GM21390 (cell line): ENCODE results near the gene ADGRL3.

Source experiments
- ATAC-seq: cut with Tn5 transposase; IDR thresholded peaks from one replicate; pipeline ENCODE4 v1.9.1; 2021; ENCODE audit not compliant: unreplicated experiment

The ADGRL3 gene

GRCh38 chr4:62051332-62051731 is 851.2 kb downstream of the ADGRL3 start:
- no peak for ATAC-seq

- no peak for ATAC-seq
Observed at GRCh38 chr4:62053974-62054373, 853.8 kb downstream of the ADGRL3 start.

GRCh38 chr4:62057031-62057430 is 856.9 kb downstream of the ADGRL3 start:
- no peak for ATAC-seq

- no peak for ATAC-seq
Observed at GRCh38 chr4:62058571-62058970, 858.4 kb downstream of the ADGRL3 start.

- ATAC-seq: no peak
Observed at GRCh38 chr4:62070291-62070852, 870.2 kb downstream of the ADGRL3 start.

GRCh38 chr4:62075089-62075488 is 875.0 kb downstream of the ADGRL3 start:
- no peak for ATAC-seq

GRCh38 chr4:62075521-62075920 is 875.4 kb downstream of the ADGRL3 start:
- ATAC-seq: no peak

GRCh38 chr4:62077406-62077805 is 877.3 kb downstream of the ADGRL3 start:
- ATAC-seq: no peak

- ATAC-seq: no peak
Observed at GRCh38 chr4:62080431-62080830, 880.3 kb downstream of the ADGRL3 start.

- ATAC-seq: no peak
Observed at GRCh38 chr4:62087706-62088105, 887.6 kb downstream of the ADGRL3 start.

GRCh38 chr4:62093735-62094134 is 893.6 kb downstream of the ADGRL3 start:
- ATAC-seq: no peak

GRCh38 chr4:62096881-62097280 is 896.8 kb downstream of the ADGRL3 start:
- no peak for ATAC-seq

- ATAC-seq: no peak
Observed at GRCh38 chr4:62115216-62115615, 915.1 kb downstream of the ADGRL3 start.

GRCh38 chr4:62117886-62118285 is 917.8 kb downstream of the ADGRL3 start:
- no peak for ATAC-seq

GRCh38 chr4:62118558-62118957 is 918.4 kb downstream of the ADGRL3 start:
- no peak for ATAC-seq

GRCh38 chr4:62119195-62119594 is 919.1 kb downstream of the ADGRL3 start:
- ATAC-seq: no peak

- ATAC-seq: no peak
Observed at GRCh38 chr4:62126064-62126732, 926.1 kb downstream of the ADGRL3 start.
